GM12801 (cell line): Measurements from ENCODE around the gene RGR.

Experiments used
- CTCF ChIP-seq: IDR thresholded peaks from one replicate; pipeline ENCODE4 v1.5.1; 2011; ENCODE audit warnings: control low read depth; ENCODE audit not compliant: insufficient read length; ENCODE audit errors: extremely low read depth

The RGR gene

GRCh38 chr10:84269162-84269561 lies 24.3 kb downstream of the RGR start:
- no peak for TF ChIP-seq CTCF

- TF ChIP-seq CTCF: no peak
These were observed 24.9 kb downstream of the RGR start for GRCh38 chr10:84269773-84270172.

- no peak for TF ChIP-seq CTCF
These were observed 25.9 kb downstream of the RGR start for GRCh38 chr10:84270708-84271107.

- no peak for TF ChIP-seq CTCF
These were observed 41.8 kb downstream of the RGR start for GRCh38 chr10:84286695-84287094.

- TF ChIP-seq CTCF: no peak
These were observed 43.3 kb downstream of the RGR start for GRCh38 chr10:84288151-84288550.

GRCh38 chr10:84289521-84290200 lies 44.8 kb downstream of the RGR start:
- TF ChIP-seq CTCF: no peak

GRCh38 chr10:84290235-84290634 lies 45.4 kb downstream of the RGR start:
- no peak for TF ChIP-seq CTCF
